WERI-Rb-1 (cell line): Measurements from ENCODE around the gene DGKI.
"Not testable (repeated sequence)": the region's sequence is repeated elsewhere in the genome, so short reads cannot be mapped to it uniquely, and the experiment has no call there.

Source experiments
- DNase-seq: peaks from one replicate; pipeline ENCODE4 v3.0.0-alpha.2; 2020
- H3K27ac ChIP-seq: fragments of 250-450 bp; sonication (Bioruptor Pico); 2 replicates; pipeline ENCODE4 v1.5.1; 2020; ENCODE audit warnings: mild to moderate bottlenecking, moderate library complexity
- H3K27me3 ChIP-seq: fragments of 250-450 bp; sonication (Bioruptor Pico); 2 replicates; pipeline ENCODE4 v1.5.1; 2021; ENCODE audit warnings: mild to moderate bottlenecking, low read depth, moderate library complexity; ENCODE audit not compliant: insufficient read depth, severe bottlenecking
- H3K36me3 ChIP-seq: fragments of 250-450 bp; sonication (Bioruptor Pico); 2 replicates; pipeline ENCODE4 v1.5.1; 2020; ENCODE audit warnings: mild to moderate bottlenecking, moderate library complexity
- H3K4me3 ChIP-seq: 2 replicates; pipeline ENCODE4 v1.5.1; 2011; ENCODE audit warnings: low read depth, mild to moderate bottlenecking, control low read depth, low read length
- H3K9me3 ChIP-seq: fragments of 250-450 bp; sonication (Bioruptor Pico); 2 replicates; pipeline ENCODE4 v1.5.1; 2021; ENCODE audit warnings: mild to moderate bottlenecking, moderate library complexity; ENCODE audit not compliant: severe bottlenecking
- TF ChIP-seq, protein P1 (sequence below): IDR thresholded peaks from 2 replicates; pipeline ENCODE4 v1.5.1; 2011; ENCODE audit warnings: low read depth, mild to moderate bottlenecking, control low read depth, inconsistent platforms, low read length

DGKI gene

DNA sequence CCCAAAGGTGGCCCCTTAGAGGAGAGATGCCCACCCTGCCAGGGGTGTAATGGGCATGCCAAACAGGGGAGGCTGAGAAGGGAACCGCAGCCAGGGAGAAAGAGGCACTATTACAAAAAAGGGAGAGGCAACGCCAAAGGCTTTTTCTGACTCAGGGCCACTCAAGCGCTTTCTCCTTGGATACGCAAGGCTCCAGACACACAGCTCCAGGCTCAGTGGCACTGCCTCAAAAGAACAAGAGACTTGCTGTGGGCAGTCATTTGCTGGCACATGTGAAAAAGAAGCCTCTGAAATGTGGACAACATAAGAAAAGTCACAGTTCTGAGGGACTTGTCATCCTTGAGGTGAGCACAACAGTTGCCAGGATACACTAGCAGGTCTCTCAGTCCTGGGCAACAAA, 128.4 kb downstream of the DGKI start:
- no peak for DNase-seq
- H3K36me3 ChIP-seq, result no peaks in the 10 kb centered on the region
- TF ChIP-seq, protein P1, sequence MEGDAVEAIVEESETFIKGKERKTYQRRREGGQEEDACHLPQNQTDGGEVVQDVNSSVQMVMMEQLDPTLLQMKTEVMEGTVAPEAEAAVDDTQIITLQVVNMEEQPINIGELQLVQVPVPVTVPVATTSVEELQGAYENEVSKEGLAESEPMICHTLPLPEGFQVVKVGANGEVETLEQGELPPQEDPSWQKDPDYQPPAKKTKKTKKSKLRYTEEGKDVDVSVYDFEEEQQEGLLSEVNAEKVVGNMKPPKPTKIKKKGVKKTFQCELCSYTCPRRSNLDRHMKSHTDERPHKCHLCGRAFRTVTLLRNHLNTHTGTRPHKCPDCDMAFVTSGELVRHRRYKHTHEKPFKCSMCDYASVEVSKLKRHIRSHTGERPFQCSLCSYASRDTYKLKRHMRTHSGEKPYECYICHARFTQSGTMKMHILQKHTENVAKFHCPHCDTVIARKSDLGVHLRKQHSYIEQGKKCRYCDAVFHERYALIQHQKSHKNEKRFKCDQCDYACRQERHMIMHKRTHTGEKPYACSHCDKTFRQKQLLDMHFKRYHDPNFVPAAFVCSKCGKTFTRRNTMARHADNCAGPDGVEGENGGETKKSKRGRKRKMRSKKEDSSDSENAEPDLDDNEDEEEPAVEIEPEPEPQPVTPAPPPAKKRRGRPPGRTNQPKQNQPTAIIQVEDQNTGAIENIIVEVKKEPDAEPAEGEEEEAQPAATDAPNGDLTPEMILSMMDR, result no peak
- H3K27me3 ChIP-seq, result no peaks in the 10 kb centered on the region
- no peaks in the 10 kb centered on the region for H3K9me3 ChIP-seq
- H3K27ac ChIP-seq, result no peak overlapping the region
- H3K4me3 ChIP-seq, result no peak overlapping the region

DNA sequence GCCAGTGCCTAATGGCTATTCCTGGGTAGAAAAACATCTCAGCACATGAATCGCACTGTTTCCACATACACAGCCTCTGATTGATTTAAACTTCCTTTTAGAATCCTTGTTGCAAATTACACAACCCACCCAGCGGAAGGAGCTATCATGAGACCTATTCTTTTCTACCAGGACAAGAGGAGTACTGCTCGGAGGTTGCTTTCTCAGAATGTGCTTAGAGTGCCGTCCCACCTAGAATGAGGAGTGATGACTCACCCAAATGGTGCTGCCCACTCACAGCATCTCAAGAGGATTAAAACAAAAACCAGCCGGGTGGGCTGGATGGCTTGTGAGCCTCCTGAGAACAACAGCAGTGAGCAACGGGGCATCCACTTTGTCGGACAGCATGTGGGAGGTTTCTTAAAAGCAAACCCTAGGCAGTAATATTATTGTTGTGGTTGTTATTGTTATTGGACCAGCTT, 128.9 kb downstream of the DGKI start:
- no peak overlapping the region for H3K27ac ChIP-seq
- no peak for DNase-seq

DNA sequence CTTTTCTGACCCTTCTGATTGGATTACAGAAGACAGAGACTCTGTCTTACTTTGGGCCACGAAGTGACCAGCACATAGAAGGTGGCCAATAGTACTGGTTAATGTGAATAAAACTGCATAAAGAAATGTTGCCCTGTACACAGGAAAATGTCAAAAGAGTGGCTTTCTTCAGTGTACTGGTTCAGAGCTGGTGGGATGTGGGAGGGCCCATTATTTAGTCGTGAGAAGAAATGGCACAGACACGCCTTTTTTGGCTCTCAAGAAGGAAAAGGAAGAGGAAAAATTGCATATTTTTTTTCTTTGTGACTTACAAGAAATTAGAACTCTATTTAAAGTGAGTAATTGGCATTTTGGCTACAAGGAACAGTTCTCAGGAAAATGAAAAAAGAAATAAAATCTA, 129.7 kb downstream of the DGKI start:
- TF ChIP-seq, protein P1, result no peak
- H3K4me3 ChIP-seq, result no peak overlapping the region
- no peak overlapping the region for H3K27ac ChIP-seq
- no peak for DNase-seq
- H3K9me3 ChIP-seq, result no peaks in the 10 kb centered on the region
- no peaks in the 10 kb centered on the region for H3K36me3 ChIP-seq
- no peaks in the 10 kb centered on the region for H3K27me3 ChIP-seq

More for the DNA sequence above, 128.9 kb downstream of the DGKI start:
- Histone ChIP-seq H3K4me3 (no peak overlapping the region), H3K27me3 (no peaks in the 10 kb centered on the region), H3K36me3 (no peaks in the 10 kb centered on the region), H3K9me3 (no peaks in the 10 kb centered on the region)
- TF ChIP-seq, protein P1, result no peak

DNA sequence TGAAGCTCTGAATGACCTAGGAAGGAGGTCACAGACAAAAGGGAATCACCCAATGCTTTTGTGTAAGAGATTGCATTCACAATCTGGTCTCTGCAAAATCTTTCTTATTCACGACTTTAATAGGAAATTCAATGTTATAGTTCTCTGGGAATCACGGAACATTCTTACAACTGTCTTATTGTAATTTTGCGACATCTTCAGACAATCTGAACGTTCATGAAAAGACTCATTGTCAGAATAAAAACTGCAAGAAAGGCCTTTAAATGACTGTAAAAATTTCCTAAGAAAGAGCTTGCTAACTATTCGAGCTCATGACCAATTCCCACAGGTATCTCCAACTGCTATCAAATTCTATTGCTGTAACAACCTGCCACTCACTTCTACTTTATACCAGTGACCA, 130.7 kb downstream of the DGKI start:
- TF ChIP-seq, protein P1, result no peak
- no peaks in the 10 kb centered on the region for H3K9me3 ChIP-seq
- H3K27ac ChIP-seq, result no peak overlapping the region
- no peak overlapping the region for H3K4me3 ChIP-seq
- no peaks in the 10 kb centered on the region for H3K36me3 ChIP-seq
- DNase-seq, result no peak
- no peaks in the 10 kb centered on the region for H3K27me3 ChIP-seq

DNA sequence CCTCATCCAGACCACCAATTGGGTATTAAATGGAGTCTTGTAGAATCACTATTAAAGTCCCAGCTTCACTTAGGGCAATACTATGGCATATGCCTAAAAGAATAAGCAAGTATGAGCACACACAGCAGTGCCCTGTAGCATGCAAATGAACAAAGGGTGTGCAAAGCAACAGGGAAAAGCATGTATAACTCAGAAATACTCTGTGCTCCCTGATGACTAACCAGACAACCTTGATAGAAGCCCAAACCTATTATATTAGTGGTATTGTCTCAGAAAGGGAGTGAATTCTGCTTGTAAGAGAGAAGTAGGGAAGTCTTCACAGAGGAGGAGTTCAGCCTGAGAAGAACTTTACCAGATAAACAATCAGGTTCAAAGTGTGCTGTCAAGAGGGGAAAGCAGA, 131.2 kb downstream of the DGKI start:
- H3K36me3 ChIP-seq, result no peaks in the 10 kb centered on the region
- TF ChIP-seq, protein P1, result no peak
- no peaks in the 10 kb centered on the region for H3K27me3 ChIP-seq
- H3K27ac ChIP-seq, result no peak overlapping the region
- H3K9me3 ChIP-seq, result no peaks in the 10 kb centered on the region
- DNase-seq, result no peak
- H3K4me3 ChIP-seq, result no peak overlapping the region

DNA sequence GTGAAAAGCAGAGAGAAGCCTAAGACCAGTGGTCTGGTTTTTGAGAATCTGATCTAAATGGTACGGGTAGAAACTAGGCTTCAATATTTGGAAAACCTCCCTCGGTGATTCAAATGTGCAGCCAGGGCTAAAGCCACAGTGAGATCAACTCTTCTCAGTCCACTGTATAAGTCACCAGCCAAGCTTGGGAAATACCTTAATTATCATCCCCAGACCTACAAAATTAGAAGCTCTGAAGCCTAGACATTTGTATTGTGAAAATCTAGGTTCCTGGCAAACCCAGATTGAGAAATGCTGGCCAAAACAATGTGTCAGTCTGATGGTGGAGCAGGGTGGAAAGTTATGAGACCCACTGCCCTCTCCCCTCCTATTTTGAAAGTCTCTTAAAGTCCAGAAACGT, 131.7 kb downstream of the DGKI start:
- Histone ChIP-seq H3K4me3 (no peak overlapping the region), H3K27ac (no peak overlapping the region), H3K9me3 (no peaks in the 10 kb centered on the region), H3K36me3 (no peaks in the 10 kb centered on the region), H3K27me3 (no peaks in the 10 kb centered on the region)
- TF ChIP-seq, protein P1, result no peak
- no peak for DNase-seq

DNA sequence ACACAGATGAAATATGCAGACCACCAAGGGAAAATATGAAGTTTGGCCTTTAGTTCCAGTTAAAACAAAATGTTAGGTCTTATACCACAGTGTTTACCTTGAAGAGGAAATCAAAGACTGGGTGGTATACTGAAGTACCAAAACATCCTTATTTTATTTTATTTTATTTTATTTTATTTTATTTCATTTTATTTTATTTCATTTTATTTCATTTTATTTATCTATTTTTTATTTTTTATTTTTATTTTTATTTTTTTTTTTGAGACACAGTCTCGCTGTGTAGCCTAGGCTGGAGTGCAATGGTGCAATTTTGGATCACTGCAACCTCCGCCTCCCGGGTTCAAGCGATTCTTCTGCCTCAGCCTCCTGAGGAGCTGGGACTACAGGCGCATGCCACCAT, 140.4 kb downstream of the DGKI start:
- not testable (repeated sequence) for H3K36me3 ChIP-seq, H3K9me3 ChIP-seq, H3K4me3 ChIP-seq, DNase-seq, H3K27ac ChIP-seq, H3K27me3 ChIP-seq
